ENCODE results near the gene IL31.
"Not testable (repeated sequence)": the region's sequence is repeated elsewhere in the genome, so short reads cannot be mapped to it uniquely, and the experiment has no call there.

IL31 gene

DNA sequence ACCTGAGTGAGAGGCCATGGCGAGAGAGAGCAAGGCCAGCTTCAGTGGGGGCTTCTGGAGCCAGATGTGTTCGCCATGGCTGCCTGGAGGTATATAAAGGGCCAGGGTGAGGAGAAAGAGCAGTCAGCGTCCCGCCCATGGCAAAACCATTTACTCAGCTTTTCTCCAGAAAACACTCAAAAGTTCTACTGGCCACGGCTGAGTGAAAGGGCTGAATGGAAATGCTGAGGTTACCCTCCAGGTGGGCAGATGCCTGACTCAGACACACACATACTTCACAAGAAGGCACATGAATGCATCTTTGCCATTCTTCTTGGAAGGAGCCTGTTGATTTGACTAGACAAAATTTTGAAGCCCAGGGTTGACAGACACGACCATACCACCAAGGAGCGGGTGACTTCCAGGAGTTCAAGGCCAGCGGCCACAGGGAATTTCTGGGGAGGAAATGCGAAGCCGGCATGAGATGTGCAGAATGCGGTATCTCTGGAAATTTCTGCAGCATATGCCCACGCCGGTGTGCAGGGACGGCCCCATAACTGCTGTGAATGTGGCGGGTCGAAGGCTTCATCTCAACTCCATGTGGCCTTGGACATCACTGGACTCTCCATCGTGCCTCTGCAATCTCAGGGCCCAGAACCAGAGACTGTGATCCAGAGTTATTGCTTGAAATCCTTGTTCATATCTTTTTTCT lies at the start of gene IL31:
TSS of gene IL31 (minus strand) at position 67 of the 691 bp plus-strand sequence. CDS start at position 18, 49 bp downstream.
- DNase-seq, result no peak

DNA sequence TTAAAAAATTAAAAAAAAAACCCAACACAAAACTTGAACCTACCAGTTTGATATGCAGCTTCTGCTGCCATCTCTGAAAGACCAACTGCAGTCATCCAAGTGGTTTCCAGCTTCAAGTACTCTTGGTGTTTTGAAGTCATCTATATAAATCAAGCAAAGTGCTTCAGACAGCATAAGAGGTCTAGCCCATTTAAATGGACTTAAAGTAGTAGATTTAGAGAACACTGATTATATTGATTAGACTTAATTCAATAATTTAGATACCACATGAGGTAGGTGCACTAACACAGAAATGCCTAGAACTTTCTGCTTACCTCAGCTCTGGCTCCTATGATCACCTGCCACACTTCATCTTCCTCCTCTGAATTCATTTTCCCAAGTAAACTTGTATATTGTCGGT lies 42.4 kb upstream of the IL31 start:
- no peak for DNase-seq

DNA sequence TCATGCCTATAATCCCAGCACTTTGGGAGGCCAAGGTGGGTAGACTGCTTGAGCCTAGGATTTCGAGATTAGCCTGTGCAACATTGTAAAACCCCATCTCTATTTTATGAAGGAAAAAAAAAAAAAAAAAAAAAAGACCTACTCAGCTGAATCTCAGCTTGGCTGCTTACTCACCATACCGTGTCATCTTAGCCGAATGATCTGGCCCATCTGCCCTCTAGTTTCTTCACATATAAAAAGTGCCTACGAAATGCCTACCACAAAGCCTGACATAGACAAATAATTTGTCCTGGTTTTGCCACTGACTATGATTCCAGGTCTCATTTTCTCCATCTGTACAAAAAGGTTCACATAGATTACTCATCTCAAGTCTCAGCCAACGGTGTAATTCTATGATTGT lies 41.8 kb upstream of the IL31 start:
- DNase-seq, result no peak

DNA sequence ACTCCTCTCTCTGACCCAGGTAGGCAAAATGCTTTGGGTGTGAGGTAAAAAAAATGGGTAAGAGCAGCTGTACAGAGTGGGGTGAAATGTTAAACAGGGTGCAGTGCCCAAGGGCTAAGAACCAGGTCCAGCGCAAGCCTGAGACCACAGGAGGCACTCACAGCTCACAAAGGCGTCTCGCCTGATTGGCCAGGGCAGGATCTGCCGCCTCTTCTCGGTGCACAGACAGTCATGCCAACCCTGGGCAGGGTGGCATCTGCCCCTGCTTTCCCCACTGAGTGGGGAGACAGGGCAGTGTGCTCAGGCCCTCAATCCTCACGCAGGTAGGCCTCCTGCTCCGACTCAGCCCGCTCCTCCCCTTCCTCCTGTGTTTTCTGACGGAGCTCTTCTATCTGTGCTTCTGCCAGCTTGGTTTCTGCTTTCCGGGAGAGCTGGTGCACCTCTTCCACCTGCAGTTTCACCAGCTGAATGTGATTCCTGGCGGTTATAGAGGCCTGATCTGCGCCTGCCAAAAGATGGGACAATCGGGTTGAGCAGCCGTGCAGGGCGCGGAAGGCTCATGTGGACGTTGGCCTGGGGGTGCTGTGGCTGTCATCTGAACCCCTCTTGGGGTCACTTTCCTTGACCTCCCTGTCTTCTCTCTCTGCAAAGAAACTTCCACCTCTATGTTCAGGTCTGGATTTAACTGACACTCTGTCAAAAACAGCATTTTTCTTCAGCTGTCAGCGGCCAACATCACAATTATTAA lies 34.2 kb upstream of the IL31 start:
- no peak for DNase-seq

DNA sequence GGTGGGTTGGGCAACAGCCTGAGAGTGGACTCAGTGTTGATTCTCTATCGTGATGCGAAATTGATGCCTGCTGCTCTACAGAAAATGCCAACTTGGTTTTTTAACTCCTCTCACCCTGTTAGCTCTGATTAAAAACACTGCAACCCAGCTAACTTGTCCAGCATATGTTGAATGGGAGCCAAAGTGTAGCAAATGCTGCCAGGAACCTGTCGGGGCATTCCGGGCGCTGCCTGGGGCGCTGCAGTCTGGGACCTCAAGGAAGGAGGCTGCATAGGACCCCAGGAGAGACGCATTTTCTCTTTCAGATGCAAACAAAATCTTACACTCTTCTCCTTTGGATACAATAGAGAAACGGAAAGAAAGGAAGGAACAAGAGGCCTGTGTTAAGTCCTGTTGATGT lies 33.4 kb upstream of the IL31 start:
- no peak for DNase-seq

DNA sequence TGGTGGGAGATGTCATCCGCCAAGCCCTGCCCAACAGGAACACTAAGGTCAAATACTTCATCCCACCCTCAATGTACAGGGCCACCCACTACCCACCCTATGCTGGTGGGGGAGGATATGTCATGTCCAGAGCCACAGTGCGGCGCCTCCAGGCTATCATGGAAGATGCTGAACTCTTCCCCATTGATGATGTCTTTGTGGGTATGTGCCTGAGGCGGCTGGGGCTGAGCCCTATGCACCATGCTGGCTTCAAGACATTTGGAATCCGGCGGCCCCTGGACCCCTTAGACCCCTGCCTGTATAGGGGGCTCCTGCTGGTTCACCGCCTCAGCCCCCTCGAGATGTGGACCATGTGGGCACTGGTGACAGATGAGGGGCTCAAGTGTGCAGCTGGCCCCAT lies 33.0 kb upstream of the IL31 start:
- no peak for DNase-seq

- no peak for DNase-seq
Measured at GRCh38 chr12:122206111-122206881, 32.3 kb upstream of the IL31 start.

DNA sequence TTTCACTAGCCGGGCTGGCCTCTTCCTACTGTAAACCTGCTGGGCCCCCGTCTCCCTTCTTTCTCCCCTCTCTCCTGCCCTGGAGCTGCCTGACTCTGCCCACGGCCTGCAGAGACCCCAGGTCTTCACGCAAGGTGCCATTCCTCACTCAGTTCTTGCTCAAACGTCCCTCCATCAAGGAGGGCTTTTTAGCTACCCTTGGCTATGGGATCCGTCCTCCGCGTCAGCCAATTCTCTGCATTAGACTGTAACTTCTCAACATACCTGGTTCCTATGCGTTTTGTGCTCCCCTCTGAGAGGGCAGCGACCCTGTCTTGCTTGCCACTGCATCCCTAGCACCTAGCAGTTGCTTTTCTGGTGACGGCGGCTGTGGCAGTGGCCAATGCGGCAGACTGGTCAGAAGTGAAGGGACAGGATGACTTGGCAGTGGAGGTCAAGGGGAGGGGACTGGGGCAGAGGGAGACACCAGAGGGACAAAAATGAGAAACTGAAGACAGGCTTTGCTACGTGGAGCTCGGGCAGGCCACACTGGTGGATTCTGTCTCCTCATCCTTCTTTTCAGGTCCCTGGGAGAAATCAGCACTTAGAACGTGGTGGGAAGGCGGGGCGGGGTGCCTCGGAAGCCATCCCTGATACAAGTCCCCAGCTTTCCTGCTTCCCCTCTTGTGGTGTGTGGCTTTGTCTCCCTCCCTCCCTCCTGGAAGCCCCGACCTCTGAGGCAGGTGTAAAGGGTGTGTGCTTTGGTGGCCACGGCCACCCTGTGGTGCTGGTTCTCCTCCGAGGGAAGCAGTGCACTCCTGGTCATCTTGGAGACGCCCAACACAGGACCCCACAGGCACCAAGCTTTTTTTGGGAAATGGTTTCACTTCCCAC lies 31.3 kb upstream of the IL31 start:
- DNase-seq, result peak in 2 of 56 donors; percentile 11 to 14

DNA sequence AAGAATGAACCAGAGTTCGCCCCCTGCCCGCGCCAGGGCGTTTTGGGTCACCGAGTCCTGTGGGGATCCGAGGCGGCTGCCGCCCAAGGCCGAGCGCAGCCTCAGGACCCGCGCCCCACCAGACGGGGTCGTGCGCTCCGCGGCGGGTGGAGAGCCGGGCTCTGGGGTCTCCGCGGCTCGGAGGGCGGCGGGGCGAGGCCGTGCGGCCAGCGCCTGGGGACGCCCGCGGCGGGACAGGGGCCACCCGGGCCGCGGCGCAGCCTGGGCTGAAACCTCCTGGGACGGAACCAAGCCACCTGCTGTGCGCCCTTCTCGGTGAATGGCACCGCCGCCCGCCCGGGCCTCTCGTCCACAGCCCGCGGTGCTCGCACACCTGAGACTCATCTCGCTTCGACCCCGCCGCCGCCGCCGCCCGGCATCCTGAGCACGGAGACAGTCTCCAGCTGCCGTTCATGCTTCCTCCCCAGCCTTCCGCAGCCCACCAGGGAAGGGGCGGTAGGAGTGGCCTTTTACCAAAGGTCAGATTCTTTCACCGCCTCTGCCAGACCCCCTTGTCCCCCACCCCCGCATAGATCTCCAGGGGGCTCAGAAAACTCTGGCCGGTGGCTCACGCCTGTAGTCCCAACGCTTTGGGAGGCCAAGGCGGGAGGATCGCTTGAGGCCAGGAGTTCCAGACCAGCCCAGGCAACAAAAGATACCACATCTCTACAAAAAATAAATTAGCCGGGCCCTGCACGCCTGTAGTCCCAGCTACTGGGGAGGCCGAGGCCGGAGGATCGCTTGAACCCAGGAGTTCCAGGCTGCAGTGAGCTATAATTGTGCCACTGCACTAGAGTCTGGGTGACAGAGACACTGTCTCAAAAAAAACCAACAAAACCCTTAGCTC lies 30.4 kb upstream of the IL31 start:
- no peak for DNase-seq

DNA sequence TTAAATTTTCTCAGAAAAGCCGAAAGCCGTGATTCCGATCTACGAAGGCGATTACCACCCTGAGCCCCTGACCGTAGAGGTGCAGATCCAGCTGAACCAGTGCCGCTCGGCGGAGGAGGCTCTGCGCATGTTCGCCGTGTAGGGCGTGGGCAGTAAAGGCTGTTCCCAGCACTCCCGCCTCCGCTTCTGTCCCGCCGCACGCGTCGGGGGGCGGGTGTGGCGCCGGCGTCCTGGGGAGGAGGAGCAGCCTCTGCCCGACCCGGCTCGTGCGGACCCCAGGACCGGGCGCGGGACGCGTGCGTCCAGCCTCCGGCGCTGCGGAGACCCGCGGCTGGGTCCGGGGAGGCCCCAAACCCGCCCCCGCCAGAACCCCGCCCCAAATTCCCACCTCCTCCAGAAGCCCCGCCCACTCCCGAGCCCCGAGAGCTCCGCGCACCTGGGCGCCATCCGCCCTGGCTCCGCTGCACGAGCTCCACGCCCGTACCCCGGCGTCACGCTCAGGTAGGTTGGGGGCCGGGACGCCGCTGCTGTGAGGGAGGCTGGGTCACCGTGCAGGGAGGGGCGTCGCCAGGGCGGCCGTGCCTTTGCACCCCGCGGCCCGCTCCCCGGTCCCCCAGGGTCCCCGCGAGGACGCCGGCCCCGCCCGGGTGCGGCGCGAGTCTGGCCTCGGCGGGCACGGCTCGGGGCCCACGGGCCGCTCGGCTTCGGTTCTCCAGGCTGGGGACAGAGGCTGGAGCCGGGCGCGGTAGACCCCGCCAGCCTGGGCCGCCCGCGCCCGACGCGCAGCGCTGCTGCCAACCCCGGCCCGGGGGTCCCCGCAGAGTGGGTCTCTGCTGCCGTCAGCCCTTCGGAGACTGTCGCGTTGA lies 29.5 kb upstream of the IL31 start, which contains the start of gene B3GNT4:
TSS of gene B3GNT4 (plus strand) at position 409 of the 866 bp plus-strand sequence. CDS start 910 bp downstream, outside the sequence.
- peak in 26 of 56 donors; percentile 9 to 61 (median 34) for DNase-seq

- not testable (repeated sequence) for DNase-seq
Measured at GRCh38 chr12:122202811-122203210, 28.8 kb upstream of the IL31 start.

DNA sequence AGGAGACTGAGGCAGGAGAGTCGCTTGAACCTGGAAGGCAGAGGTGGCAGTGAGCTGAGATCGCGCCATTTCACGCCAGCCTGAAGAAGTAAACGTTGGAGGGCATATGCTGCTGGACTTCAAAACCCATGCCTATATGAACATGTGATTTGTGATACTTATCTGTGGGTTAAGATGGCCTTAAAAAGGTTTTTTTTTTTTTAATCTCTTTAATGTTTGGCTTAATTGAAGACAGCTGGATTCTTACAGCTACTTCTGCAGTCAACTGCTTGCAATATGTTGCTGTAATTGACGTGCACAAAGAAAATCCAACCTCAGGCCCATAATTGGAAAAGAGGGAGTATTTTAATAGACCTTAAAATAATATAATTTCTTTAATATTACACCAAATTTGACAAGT lies 28.0 kb upstream of the IL31 start:
- DNase-seq, result no peak

- no peak for DNase-seq
Measured at GRCh38 chr12:122201381-122201780, 27.4 kb upstream of the IL31 start.

DNA sequence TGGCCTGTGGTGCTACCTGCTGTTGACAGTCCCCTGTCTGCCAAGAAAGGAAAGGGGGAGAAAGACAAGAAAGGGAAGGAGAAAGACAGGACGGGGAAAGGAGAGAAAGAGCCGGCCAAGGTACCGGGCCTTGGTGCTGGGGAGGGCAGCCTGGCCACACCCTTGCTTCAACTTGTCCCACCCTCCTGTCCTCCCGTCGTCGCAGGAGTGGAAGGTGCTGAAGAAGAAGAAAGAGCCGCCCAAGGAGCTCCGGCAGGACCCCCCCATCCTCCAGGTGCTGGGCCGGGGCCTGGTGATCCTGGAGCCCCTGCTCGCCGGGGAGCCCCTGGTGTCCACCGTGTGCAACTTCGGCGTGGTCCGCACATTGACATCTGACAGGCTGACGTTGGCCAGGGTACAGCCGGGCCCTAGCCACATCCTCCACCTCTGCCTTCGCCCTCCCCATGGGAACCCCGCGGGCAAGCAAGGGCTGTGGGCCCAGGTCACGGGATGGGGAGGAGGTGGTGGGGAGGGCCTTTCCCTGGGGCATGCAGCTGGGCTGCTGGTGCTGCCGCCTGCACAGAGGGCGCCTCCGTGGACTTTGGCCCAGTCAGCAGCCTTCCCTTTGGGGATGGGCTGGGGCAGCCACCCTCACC lies 26.6 kb upstream of the IL31 start:
- no peak for DNase-seq

- DNase-seq, result no peak
Measured at GRCh38 chr12:122199484-122200355, 25.7 kb upstream of the IL31 start.

GRCh38 chr12:122197612-122197966 lies 23.6 kb upstream of the IL31 start:
- no peak for DNase-seq

DNA sequence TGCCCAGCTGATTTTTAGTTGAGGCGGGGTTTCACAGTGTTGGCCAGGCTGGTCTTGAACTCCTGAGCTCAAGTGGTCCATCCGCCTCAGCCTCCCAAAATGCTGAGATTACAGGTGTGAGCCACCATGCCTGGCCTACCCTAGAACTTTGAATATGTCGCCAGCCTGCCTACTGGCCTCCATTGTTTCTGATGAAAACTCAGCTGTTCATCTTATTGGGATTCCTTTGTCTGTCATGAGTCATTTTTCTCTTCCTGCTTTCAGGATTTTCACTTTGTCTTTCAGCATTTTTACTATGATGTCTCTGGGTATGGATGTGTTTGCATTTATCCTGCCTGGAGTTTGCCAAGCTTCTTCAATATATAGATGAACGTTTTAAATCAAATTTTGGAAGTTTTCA lies 21.4 kb upstream of the IL31 start:
- no peak for DNase-seq

DNA sequence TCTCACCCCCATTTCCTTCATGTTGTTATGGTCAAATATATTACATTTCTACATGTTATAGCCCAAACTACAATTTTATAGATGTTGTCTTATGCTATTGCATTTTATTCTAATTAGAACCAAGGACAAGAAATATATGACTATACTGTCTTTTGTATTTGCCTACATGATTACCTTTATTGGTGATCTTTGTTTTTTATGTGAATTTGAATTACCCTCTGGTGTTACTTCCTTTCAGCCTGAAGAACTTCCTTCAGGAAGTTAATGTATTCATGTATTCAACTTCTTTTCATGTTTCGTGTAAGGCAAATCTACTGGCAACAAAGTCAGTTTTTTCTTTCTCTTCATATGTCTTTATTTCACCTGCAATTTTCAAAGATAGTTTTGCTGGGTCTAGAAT lies 20.8 kb upstream of the IL31 start:
- no peak for DNase-seq

Data from amygdala (tissue), 56 donors.